ENCODE results near the gene GPC3. TPM values are rescaled to one million over a fixed set of nuclear protein-coding genes. Genes with fewer than 3 reads are reported as not detected.

Gene GPC3
- polyA plus RNA-seq, 1 of the 3 experiments (the other 2 are of a cell fraction) = 1.4 TPM

DNA sequence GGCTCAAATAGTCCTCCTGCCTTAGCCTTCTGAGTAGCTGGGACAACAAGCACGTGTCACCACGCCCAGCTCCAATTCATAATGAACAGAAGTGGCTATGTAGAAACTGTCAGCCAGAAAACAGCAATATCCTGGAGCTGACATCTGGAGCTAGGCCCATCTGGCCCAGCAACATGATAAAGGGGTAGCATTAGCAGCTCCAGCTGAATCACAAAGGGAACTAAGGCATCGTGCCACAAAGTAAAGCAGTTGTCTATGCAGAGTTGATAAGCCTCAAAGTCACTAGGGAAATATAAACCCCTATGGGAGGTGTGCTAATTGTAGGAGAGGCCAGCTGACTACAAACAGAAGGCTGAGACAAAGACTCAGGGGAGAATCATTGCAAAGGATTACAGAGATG, 299.6 kb downstream of the GPC3 start (continued):
- no peak for TF ChIP-seq TEAD4 (IDR thresholded peaks at IDR 0.05; ENCODE audit: borderline replicate concordance, insufficient read depth)
- TF ChIP-seq SIN3A (IDR thresholded peaks at IDR 0.05; ENCODE audit: borderline replicate concordance, low read depth, low read length) = no peak

DNA sequence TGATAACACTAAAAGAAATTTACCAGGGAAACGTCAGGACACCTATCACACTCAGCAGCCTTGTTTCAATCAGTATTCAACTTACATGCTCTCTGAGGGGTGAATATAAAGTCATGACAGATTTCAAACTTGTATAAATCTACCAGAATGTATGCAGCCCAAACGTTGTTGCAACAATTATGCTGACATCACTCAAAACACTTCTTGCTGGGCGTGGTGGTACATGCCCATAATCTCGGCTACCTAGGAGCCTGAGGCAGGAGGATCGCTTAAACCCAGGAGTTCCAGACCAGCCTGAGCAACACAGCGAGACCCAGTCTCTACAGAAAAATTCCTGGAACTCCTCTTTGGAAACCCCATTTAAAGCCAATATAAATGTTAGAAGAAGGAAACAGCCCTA, 303.5 kb downstream of the GPC3 start:
- Histone ChIP-seq H3K9me3 (no peaks in the 10 kb centered on the region), H4K20me1 (ENCODE audit: insufficient read depth) (no peaks in the 10 kb centered on the region), H3F3A (replicated peaks; ENCODE audit: insufficient read depth) (no peaks in the 10 kb centered on the region), H3K4me1 (ENCODE audit: control insufficient read depth in 1 of 2, insufficient read depth in 2 of 2, low read depth in 1 of 2, low read length in 1 of 2) (no peaks in the 10 kb centered on the region; a peak in 1 of 4 replicates), H3K4me3 (ENCODE audit: low read depth in 2 of 2, low read length in 1 of 2) (no peak overlapping the region), H3K27me3 (ENCODE audit: insufficient read depth) (peaks cover 5% of the 10 kb centered on the region; the same call in 1 of the 2 replicates), H3K4me2 (no peak overlapping the region), H3K9ac (no peak overlapping the region), H3K27ac (ENCODE audit: low read depth in 2 of 2, low read length in 1 of 2) (no peak overlapping the region), H2AFZ (ENCODE audit: low read depth) (no peak overlapping the region), H3K36me3 (replicated peaks in 1 of 2; ENCODE audit: control insufficient read depth in 1 of 2, insufficient read depth in 2 of 2, low read length in 1 of 2) (no peaks in the 10 kb centered on the region), H3K79me2 (ENCODE audit: insufficient read depth) (no peaks in the 10 kb centered on the region), H3K9me2 (no peaks in the 10 kb centered on the region)
- DNase-seq = no peak
- WGBS (ENCODE audit: low lambda C conversion rate) = 18% methylated on average over 4 of the region's 6 CpGs
- CTCF ChIA-PET = interaction anchor here (2.8 kb wide), 1 partner anchor 11 kb away, joined by 9 read pairs; no protein-coding TSS in a partner anchor
- TF ChIP-seq TEAD4 (IDR thresholded peaks at IDR 0.05; ENCODE audit: borderline replicate concordance, insufficient read depth) = no peak
- no peak for TF ChIP-seq GABPA (IDR thresholded peaks at IDR 0.05; ENCODE audit: low read depth)
- no peak for TF ChIP-seq CTCF (IDR thresholded peaks at IDR 0.05)
- TF ChIP-seq JUND (IDR thresholded peaks at IDR 0.05) = no peak
- TF ChIP-seq FOSL2 (IDR thresholded peaks at IDR 0.05; ENCODE audit: borderline replicate concordance, low read depth) = no peak
- POLR2A ChIA-PET = no interaction called here

DNA sequence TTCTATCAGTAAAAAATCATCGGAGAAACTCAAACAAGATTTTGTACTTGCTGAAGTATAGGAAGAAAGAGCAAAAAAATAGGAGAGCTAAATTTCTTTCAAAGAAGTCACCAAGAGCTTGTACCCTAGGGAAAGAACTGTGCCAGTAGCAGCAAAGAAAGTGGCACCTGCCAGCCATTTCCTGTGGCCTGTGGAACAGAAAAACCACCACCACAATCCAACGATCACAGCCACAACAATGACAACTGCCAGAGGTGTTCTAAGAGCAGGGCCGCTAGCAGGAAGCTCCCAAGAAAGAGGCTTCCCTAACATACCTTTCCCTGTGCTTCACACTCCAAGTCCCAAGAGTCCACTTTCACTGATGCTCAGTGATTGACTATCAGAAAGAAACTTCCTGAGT, 304.0 kb downstream of the GPC3 start:
- H3K36me3 ChIP-seq (replicated peaks in 1 of 2; ENCODE audit: control insufficient read depth in 1 of 2, insufficient read depth in 2 of 2, low read length in 1 of 2) = no peaks in the 10 kb centered on the region
- H3F3A ChIP-seq (replicated peaks; ENCODE audit: insufficient read depth) = no peaks in the 10 kb centered on the region
- peaks cover 5% of the 10 kb centered on the region; the same call in 1 of the 2 replicates for H3K27me3 ChIP-seq (ENCODE audit: insufficient read depth)
- no peaks in the 10 kb centered on the region for H3K9me3 ChIP-seq
- H3K4me1 ChIP-seq (ENCODE audit: control insufficient read depth in 1 of 2, insufficient read depth in 2 of 2, low read depth in 1 of 2, low read length in 1 of 2) = no peaks in the 10 kb centered on the region; a peak in 1 of 4 replicates
- H3K4me2 ChIP-seq = no peak overlapping the region
- WGBS (ENCODE audit: low lambda C conversion rate) = 27% methylated on average over 3 of the region's 3 CpGs
- H3K27ac ChIP-seq (ENCODE audit: low read depth in 2 of 2, low read length in 1 of 2) = no peak overlapping the region
- ChIA-PET POLR2A (no interaction called here), CTCF (interaction anchor here (3.0 kb wide), 1 partner anchor 11 kb away, joined by 22 read pairs; no protein-coding TSS in a partner anchor)
- H2AFZ ChIP-seq (ENCODE audit: low read depth) = no peak overlapping the region
- H3K79me2 ChIP-seq (ENCODE audit: insufficient read depth) = no peaks in the 10 kb centered on the region
- no peak for DNase-seq
- no peaks in the 10 kb centered on the region for H3K9me2 ChIP-seq
- no peak overlapping the region for H3K4me3 ChIP-seq (ENCODE audit: low read depth in 2 of 2, low read length in 1 of 2)
- H4K20me1 ChIP-seq (ENCODE audit: insufficient read depth) = no peaks in the 10 kb centered on the region
- no peak overlapping the region for H3K9ac ChIP-seq
- no peak for TF ChIP-seq FOXJ3 (CRISPR knock-in tag; IDR thresholded peaks at IDR 0.05)
- no peak for TF ChIP-seq TCF12 (IDR thresholded peaks at IDR 0.05)
- TF ChIP-seq EP300 (IDR thresholded peaks at IDR 0.05; ENCODE audit: borderline replicate concordance in 1 of 2, low read depth in 1 of 2, low read length in 1 of 2) = no peak
- TF ChIP-seq, protein P1, sequence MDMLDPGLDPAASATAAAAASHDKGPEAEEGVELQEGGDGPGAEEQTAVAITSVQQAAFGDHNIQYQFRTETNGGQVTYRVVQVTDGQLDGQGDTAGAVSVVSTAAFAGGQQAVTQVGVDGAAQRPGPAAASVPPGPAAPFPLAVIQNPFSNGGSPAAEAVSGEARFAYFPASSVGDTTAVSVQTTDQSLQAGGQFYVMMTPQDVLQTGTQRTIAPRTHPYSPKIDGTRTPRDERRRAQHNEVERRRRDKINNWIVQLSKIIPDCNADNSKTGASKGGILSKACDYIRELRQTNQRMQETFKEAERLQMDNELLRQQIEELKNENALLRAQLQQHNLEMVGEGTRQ (IDR thresholded peaks at IDR 0.05; ENCODE audit: borderline replicate concordance, low read depth, low read length) = no peak
- TF ChIP-seq, protein P2, sequence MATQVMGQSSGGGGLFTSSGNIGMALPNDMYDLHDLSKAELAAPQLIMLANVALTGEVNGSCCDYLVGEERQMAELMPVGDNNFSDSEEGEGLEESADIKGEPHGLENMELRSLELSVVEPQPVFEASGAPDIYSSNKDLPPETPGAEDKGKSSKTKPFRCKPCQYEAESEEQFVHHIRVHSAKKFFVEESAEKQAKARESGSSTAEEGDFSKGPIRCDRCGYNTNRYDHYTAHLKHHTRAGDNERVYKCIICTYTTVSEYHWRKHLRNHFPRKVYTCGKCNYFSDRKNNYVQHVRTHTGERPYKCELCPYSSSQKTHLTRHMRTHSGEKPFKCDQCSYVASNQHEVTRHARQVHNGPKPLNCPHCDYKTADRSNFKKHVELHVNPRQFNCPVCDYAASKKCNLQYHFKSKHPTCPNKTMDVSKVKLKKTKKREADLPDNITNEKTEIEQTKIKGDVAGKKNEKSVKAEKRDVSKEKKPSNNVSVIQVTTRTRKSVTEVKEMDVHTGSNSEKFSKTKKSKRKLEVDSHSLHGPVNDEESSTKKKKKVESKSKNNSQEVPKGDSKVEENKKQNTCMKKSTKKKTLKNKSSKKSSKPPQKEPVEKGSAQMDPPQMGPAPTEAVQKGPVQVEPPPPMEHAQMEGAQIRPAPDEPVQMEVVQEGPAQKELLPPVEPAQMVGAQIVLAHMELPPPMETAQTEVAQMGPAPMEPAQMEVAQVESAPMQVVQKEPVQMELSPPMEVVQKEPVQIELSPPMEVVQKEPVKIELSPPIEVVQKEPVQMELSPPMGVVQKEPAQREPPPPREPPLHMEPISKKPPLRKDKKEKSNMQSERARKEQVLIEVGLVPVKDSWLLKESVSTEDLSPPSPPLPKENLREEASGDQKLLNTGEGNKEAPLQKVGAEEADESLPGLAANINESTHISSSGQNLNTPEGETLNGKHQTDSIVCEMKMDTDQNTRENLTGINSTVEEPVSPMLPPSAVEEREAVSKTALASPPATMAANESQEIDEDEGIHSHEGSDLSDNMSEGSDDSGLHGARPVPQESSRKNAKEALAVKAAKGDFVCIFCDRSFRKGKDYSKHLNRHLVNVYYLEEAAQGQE (IDR thresholded peaks at IDR 0.05; ENCODE audit: low read depth, low read length) = no peak
- no peak for TF ChIP-seq FOSL2 (IDR thresholded peaks at IDR 0.05; ENCODE audit: borderline replicate concordance, low read depth)
- TF ChIP-seq CHD2 (IDR thresholded peaks at IDR 0.05; ENCODE audit: low read length, partially characterized antibody) = no peak
- TF ChIP-seq NRF1 (IDR thresholded peaks at IDR 0.05; ENCODE audit: low read depth, low read length) = no peak
- no peak for TF ChIP-seq YY1 (IDR thresholded peaks at IDR 0.05; ENCODE audit: low read depth)

Measured in SK-N-SH (cell line).